H7 (cell line): ENCODE data around the gene FAM13A. TPM values are rescaled to one million over a fixed set of nuclear protein-coding genes. Genes with fewer than 3 reads are reported as not detected.

ENCODE experiments used
- DNase-seq: peaks from one replicate; pipeline ENCODE4 v3.0.0; 2012
- H3K27me3 ChIP-seq: 2 replicates; pipeline ENCODE4 v1.6.0; 2011; ENCODE audit warnings: mild to moderate bottlenecking, low read length; ENCODE audit not compliant: control insufficient read depth, insufficient read depth
- H3K36me3 ChIP-seq: replicated peaks from 2 replicates; pipeline ENCODE4 v1.5.1; 2011; ENCODE audit warnings: low read length; ENCODE audit not compliant: control insufficient read depth, insufficient read depth
- H3K4me3 ChIP-seq: 2 replicates; pipeline ENCODE4 v1.5.1; 2011; ENCODE audit warnings: low read depth, mild to moderate bottlenecking, control low read depth, low read length, moderate library complexity; ENCODE audit not compliant: insufficient read depth
- total RNA-seq: library from RNA; depleted of rRNA; stranded (reverse); fragments of >200 nt; shearing (Covaris generic); gene quantifications from 2 replicates; pipeline ENCODE4 v1.2.3, GENCODE V29; 2014

FAM13A gene
- total RNA-seq, 1 experiment from 2014 or later: 7.1 TPM

- DNase-seq: no peak
- Histone ChIP-seq H3K27me3 (no peaks in the 10 kb centered on the region; the same call in 1 of the 2 replicates), H3K4me3 (no peak overlapping the region), H3K36me3 (no peaks in the 10 kb centered on the region)
Observed at GRCh38 chr4:88792268-88792781, 264.7 kb downstream of the FAM13A start.

GRCh38 chr4:88791274-88791673 lies 265.7 kb downstream of the FAM13A start:
- Histone ChIP-seq H3K27me3 (no peaks in the 10 kb centered on the region; the same call in 1 of the 2 replicates), H3K36me3 (no peaks in the 10 kb centered on the region), H3K4me3 (no peak overlapping the region)
- peak; percentile 3 for DNase-seq

DNA sequence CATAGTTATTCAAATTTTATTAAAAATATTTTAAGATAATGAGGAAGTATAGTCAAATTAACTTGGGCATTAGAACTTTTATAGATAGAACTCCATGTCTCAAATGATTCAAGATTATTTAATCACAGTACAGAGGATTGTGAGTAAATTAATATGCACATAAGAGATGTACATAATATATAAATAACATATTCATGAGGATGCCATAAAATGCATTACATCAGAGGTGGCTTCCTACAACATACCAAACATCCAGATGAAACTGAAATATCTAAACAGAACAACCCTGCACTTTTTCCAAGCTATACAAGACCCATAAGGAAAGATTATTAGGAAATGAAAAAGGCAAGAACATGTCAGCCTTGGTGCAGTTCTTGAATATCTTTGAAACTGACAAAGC lies 268.1 kb downstream of the FAM13A start:
- Histone ChIP-seq H3K4me3 (no peak overlapping the region), H3K27me3 (no peaks in the 10 kb centered on the region), H3K36me3 (no peaks in the 10 kb centered on the region)
- no peak for DNase-seq

GRCh38 chr4:88788424-88788823 lies 268.6 kb downstream of the FAM13A start:
- H3K4me3 ChIP-seq: no peak overlapping the region
- DNase-seq: no peak
- no peaks in the 10 kb centered on the region for H3K36me3 ChIP-seq
- H3K27me3 ChIP-seq: no peaks in the 10 kb centered on the region

GRCh38 chr4:88786011-88786410 lies 271.0 kb downstream of the FAM13A start:
- H3K4me3 ChIP-seq: no peak overlapping the region
- no peaks in the 10 kb centered on the region for H3K36me3 ChIP-seq
- no peak for DNase-seq
- no peaks in the 10 kb centered on the region for H3K27me3 ChIP-seq

GRCh38 chr4:88780389-88780788 lies 276.6 kb downstream of the FAM13A start:
- Histone ChIP-seq H3K27me3 (no peaks in the 10 kb centered on the region), H3K4me3 (no peak overlapping the region), H3K36me3 (no peaks in the 10 kb centered on the region)
- no peak for DNase-seq

DNA sequence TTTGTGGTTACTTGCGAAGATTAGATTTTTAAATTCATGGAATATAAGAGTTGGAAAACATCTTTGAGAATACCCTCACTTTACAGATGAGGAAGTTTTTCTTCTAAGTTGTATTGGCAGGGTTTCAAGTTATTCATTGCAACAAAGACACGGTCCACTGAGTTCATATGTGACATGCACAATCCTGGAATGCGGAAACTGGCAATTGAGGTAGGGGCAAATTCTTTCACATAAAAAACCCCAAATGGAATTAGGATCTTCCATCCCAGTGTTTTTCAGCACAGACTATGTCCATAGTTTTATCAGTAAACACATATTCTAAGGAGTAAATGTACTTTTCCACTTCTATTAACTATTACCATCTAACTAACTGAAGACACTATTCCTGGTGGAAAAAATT lies 277.6 kb downstream of the FAM13A start:
- Histone ChIP-seq H3K4me3 (no peak overlapping the region), H3K27me3 (no peaks in the 10 kb centered on the region), H3K36me3 (no peaks in the 10 kb centered on the region)
- DNase-seq: no peak

- Histone ChIP-seq H3K27me3 (no peaks in the 10 kb centered on the region), H3K36me3 (no peaks in the 10 kb centered on the region), H3K4me3 (no peak overlapping the region)
- DNase-seq: no peak
Observed at GRCh38 chr4:88775529-88775928, 281.5 kb downstream of the FAM13A start.

- H3K4me3 ChIP-seq: no peak overlapping the region
- no peak for DNase-seq
- no peaks in the 10 kb centered on the region for H3K36me3 ChIP-seq
- H3K27me3 ChIP-seq: no peaks in the 10 kb centered on the region
Observed at GRCh38 chr4:88775026-88775425, 282.0 kb downstream of the FAM13A start.

- H3K27me3 ChIP-seq: no peaks in the 10 kb centered on the region
- H3K36me3 ChIP-seq: no peaks in the 10 kb centered on the region
- no peak overlapping the region for H3K4me3 ChIP-seq
- DNase-seq: no peak
Observed at GRCh38 chr4:88771883-88772450, 285.0 kb downstream of the FAM13A start.

DNA sequence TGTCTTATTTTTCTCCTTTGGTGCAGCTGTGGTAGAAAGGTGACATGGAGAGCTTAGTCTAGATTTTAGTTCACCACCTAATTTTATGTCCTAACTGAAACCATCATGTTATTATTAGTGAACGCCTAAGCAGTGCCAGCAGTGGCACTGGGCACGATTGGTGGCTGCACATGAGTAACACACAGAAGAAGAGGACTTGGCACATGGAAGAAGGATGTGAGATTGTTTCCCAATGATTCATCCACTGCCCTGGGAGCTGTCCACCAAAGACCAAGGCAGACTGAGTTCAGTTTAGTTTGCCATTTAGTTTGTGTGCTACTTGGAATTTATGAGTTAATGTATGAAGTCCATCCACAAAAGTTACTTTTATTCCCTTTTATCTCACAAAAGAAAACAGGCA lies 291.3 kb downstream of the FAM13A start:
- H3K4me3 ChIP-seq: no peak overlapping the region
- no peaks in the 10 kb centered on the region for H3K27me3 ChIP-seq
- H3K36me3 ChIP-seq: no peaks in the 10 kb centered on the region
- no peak for DNase-seq

- no peak overlapping the region for H3K4me3 ChIP-seq
- no peaks in the 10 kb centered on the region for H3K36me3 ChIP-seq
- no peaks in the 10 kb centered on the region for H3K27me3 ChIP-seq
- no peak for DNase-seq
Observed at GRCh38 chr4:88763075-88763474, 293.9 kb downstream of the FAM13A start.

DNA sequence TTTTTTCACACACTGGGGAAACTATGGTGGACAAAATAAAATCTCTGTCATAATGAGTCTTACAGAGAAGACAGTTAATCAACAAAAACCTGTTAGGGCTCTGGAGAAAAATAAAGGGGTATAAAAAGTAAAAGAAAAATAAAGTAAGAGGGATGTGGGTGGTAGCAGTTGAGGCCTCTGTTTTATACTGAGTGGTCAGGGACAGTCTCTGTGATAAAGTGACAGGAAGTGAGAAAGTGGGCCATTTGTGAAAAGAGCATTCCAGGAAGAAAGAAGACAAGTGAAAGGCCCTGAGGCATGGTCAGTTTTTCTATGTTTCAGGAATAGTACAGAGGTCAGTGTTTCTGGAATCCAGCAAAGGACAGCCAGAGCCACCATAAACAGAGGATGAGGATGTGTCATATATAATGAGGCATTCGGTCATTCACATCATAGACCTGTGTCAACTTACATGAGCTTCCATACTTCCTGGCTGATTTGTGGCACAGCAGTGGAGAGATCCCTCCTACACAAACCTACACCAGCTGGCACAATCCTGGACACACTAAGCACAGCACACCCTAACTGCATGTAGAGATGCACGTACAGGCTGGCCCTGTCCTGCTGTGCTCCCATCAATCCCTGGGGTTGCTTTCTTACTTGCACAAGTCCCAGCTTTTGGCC lies 295.0 kb downstream of the FAM13A start:
- no peak for DNase-seq
- Histone ChIP-seq H3K36me3 (no peaks in the 10 kb centered on the region), H3K27me3 (no peaks in the 10 kb centered on the region), H3K4me3 (no peak overlapping the region)

DNA sequence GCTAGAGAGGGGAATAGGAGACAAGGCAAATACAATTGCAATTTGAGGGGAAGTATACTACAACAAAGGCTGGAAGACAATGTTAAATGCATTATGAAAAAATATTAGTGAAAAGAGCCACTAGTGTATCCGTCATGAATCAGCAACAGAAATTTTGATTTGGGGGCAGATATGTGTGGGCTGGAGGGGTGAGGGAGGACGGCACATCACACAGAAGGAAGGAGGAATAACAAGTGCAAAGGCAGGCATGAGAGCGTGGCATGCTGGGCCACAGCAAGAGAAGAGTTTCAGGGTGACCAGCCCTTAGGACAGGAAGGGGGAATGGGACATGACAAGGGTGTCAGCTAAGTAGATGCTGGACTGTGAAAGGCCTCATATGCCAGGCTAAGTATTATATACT lies 295.6 kb downstream of the FAM13A start:
- no peaks in the 10 kb centered on the region for H3K36me3 ChIP-seq
- no peak overlapping the region for H3K4me3 ChIP-seq
- H3K27me3 ChIP-seq: no peaks in the 10 kb centered on the region
- DNase-seq: no peak

DNA sequence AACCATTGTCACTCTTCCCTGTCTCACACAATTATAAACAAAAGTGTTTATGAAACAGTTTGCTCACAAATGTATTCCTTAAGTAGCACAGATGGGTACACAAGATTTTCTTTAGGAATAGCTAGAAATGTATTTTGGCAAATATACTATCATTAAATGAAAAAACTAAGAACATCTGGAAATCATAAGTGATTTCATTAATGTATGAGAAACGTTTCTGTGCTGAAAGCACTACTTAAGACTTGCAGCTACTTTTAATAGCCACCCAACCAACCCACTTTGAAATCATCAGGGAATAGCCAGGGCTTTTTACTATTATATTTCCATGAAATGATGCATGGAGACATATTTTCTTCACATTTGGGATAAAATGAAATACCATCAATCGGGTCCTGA lies 297.1 kb downstream of the FAM13A start:
- Histone ChIP-seq H3K36me3 (no peaks in the 10 kb centered on the region), H3K27me3 (no peaks in the 10 kb centered on the region), H3K4me3 (no peak overlapping the region)
- DNase-seq: no peak
